HG03039 (cell line): ENCODE results near the gene BACE1-AS.
"Not testable (repeated sequence)": the region's sequence is repeated elsewhere in the genome, so short reads cannot be mapped to it uniquely, and the experiment has no call there.

ENCODE experiments used
- ATAC-seq: cut with Tn5 transposase; IDR thresholded peaks from one replicate; pipeline ENCODE4 v1.9.1; 2021; ENCODE audit warnings: mild to moderate bottlenecking, moderate library complexity; ENCODE audit not compliant: unreplicated experiment

The BACE1-AS gene

DNA sequence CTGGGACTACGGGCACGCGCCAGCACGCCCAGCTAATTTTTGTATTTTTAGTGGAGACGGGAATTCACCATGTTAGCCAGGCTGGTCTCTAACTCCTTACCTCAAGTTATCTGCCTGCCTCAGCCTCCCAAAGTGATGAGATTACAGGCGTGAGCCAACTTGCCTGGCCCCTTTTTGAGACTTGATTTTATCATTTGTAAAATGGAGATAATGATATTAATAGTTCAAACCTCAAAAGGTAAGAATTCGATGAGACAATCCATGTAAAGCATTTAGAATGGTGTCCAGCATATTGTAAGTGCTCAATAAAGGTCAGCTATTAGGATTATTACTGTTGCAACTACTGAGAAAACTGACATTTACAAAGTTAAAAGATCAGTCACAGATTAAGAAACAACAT lies 27.6 kb downstream of the BACE1-AS start:
- no peak for ATAC-seq

- no peak for ATAC-seq
Measured at GRCh38 chr11:117319214-117319840, 28.2 kb downstream of the BACE1-AS start.

DNA sequence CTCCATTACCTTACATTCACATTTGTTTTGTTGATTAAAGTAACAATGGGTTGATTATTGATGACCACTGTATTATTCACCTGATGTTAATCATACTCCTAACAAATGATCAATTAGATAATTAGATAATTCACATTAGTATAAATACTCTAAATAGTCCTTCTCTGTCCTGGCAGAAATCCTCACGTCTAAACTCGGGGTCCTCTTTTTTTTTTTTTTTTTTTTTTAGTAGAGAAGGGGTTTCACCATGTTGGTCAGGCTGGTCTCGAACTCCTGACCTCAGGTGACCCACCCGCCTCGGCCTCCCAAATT lies 36.1 kb downstream of the BACE1-AS start:
- not testable (repeated sequence) for ATAC-seq

GRCh38 chr11:117327567-117328374 lies 36.6 kb downstream of the BACE1-AS start, which contains the start of gene CEP164:
TSS of gene CEP164 (plus strand) at chr11:117327854. CDS start at chr11:117338587, 10,733 bp downstream.
- peak; percentile 92 for ATAC-seq

DNA sequence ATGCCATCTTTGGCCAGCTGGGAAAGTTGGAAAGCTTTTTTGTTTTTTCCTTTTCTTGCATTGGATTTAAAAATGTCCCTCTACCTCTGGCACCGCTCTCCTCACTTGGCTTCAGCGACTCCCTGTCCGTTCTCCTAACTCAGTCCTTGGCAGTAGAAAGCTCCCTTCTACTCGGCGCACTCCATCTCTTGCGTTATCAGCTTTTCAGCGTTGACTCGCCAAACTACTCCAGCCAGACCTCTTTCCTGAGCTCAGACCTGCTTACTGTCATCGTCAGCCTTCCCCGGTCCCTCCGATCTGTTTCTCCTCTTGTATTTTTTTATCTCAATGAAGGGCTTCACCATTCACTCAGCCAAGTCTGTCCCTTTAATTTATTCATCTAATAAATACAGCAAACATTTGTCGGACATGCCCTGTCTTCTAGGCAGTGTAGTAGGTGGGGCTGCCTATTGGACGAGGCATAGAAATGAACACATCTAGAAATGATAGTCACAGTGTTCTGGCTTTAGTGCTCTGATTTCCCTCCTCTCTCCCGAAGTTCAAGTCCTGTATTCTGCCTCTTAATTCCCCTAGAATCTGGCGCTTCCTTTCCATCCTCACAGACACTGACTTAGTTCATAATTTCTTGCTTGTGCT lies 37.3 kb downstream of the BACE1-AS start:
- ATAC-seq: no peak

DNA sequence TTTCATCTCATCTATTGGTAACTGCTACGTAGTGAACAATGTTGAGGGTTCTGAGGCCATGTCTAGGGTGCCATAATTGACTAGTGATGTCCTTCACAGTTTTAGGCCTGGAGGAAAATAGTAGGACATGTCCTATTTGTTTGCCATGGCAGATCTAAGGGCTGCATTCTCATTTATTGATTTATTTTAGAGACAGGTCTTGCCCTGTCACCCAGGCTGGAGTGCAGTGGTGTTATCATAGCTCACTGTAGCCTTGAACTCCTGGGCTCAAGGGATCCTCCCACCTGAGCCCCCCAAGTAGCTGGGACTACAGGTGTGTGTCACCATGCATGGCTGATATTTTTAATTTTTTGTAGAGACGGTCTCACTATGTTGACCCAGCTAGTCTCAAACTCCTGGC lies 41.7 kb downstream of the BACE1-AS start:
- ATAC-seq: no peak

DNA sequence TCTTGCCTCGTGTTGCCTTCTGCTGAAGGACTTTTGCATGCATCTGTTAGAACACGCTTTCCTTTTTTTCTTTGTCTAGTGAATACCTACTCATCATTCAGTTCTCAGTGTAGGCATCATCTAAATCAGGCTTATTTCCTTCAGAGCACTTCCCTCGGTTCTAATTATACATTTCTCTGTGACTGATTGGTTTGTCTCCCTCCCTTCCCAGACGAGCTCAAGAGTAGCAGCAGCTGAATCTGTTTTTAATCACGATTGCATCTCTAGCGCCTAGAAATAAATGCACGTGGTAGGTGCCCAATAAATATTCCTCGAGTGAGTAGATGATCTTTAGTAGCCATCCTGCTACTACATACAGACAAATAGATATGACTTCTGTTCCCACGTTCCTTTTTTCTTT lies 42.8 kb downstream of the BACE1-AS start:
- no peak for ATAC-seq

GRCh38 chr11:117334896-117335295 lies 43.8 kb downstream of the BACE1-AS start:
- no peak for ATAC-seq

GRCh38 chr11:117335399-117335798 lies 44.3 kb downstream of the BACE1-AS start:
- no peak for ATAC-seq

DNA sequence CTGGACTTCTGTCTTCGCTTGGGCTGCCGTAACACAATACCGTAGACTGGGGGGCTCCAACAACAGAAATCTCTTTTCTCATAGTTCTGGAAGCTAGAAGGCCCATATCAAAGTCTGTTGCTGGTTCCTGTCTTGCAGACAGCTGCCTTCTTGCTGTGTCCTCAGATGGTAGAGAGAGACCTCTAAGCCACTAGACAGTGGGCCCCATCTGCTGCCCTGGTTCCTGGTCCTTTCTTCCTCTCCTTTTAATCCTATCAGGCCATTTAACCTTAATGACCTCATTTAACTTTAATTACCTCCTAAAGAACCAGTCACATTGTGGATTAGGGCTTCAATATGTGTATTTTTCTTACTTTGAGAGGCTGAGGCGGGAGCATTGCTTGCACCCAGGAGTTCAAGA lies 45.9 kb downstream of the BACE1-AS start:
- no peak for ATAC-seq
